ENCODE data around the gene CHCHD3. TPM values are rescaled to one million over a fixed set of nuclear protein-coding genes. Genes with fewer than 3 reads are reported as not detected.

The CHCHD3 gene
- total and polyA plus RNA-seq, 2 of the 4 experiments (the other 2 are of a cell fraction): 56.9 to 141 TPM

GRCh38 chr7:132895231-132895630 is 186.7 kb downstream of the CHCHD3 start:
- no peak overlapping the region for H2BK20ac ChIP-seq (ENCODE audit: low read depth, low read length)
- H3K18ac ChIP-seq (ENCODE audit: low read depth, low read length): no peak overlapping the region
- no peak for TF ChIP-seq NFE2L2 (IDR thresholded peaks at IDR 0.05; ENCODE audit: low read depth, low read length)
- peak; percentile 76 for TF ChIP-seq CEBPB (IDR thresholded peaks at IDR 0.05; ENCODE audit: low read depth, low read length)
- in situ Hi-C loops (cut with MboI; ENCODE audit: low sequenced_read_pairs) (no loop called here), intact Hi-C loops (cut with micrococcal nuclease) (no loop called here), dilution Hi-C loops (cut with HindIII; ENCODE audit: low sequenced_read_pairs, unreplicated experiment) (no loop called here)
- H2BK15ac ChIP-seq (ENCODE audit: low read depth, low read length): no peak overlapping the region
- WGBS, 2 experiments (ENCODE audit: extremely low coverage in 2 of 2, insufficient read length in 1 of 2): no CpG with 5 or more reads among the region's 6 CpGs
- no peak overlapping the region for H4K8ac ChIP-seq (ENCODE audit: low read depth in 2 of 2, low read length in 2 of 2)
- no peak overlapping the region for H4K91ac ChIP-seq (ENCODE audit: insufficient read depth, low read depth, low read length)
- no peak overlapping the region for H2BK120ac ChIP-seq (ENCODE audit: low read depth, low read length)
- no peaks in the 10 kb centered on the region for H3K27me3 ChIP-seq (ENCODE audit: control insufficient read depth, insufficient read depth, low read length)
- POLR2A ChIA-PET (ENCODE audit: unreplicated experiment): no interaction called here
- no peak overlapping the region for H2AFZ ChIP-seq (replicated peaks; ENCODE audit: low read length, poor library complexity)
- no peak overlapping the region for H3K27ac ChIP-seq (ENCODE audit: insufficient read depth, low read length)
- no peaks in the 10 kb centered on the region for H4K20me1 ChIP-seq (ENCODE audit: insufficient read depth, low read length)
- H3K36me3 ChIP-seq (ENCODE audit: control insufficient read depth, insufficient read depth, low read length): no peaks in the 10 kb centered on the region
- H3K4me2 ChIP-seq (ENCODE audit: low read depth, low read length): no peak overlapping the region
- H2AK9ac ChIP-seq (replicated peaks; ENCODE audit: low read depth, low read length, poor library complexity): no peak overlapping the region
- H3K23ac ChIP-seq (ENCODE audit: low read depth, low read length): no peak overlapping the region
- H2BK5ac ChIP-seq (ENCODE audit: low read depth, low read length, poor library complexity, severe bottlenecking): no peak overlapping the region
- no TSS peak for BruUV-seq (replicated peaks)
- H3K4me1 ChIP-seq (ENCODE audit: control insufficient read depth, insufficient read depth, low read length): peaks cover under 1% of the 10 kb centered on the region; the same call in 1 of the 2 replicates
- H3K4me3 ChIP-seq (ENCODE audit: insufficient read depth, low read depth, low read length): no peak overlapping the region
- no peak overlapping the region for H3K14ac ChIP-seq (replicated peaks; ENCODE audit: low read depth, low read length)
- DNase-seq (no peak), ATAC-seq (ENCODE audit: low read depth) (no peak)
- CTCF ChIA-PET: no interaction called here
- no peak overlapping the region for H3K9ac ChIP-seq (ENCODE audit: low read depth, low read length)
- H3K9me1 ChIP-seq (ENCODE audit: insufficient read depth, low read length): no peaks in the 10 kb centered on the region
- no peaks in the 10 kb centered on the region for H3K9me3 ChIP-seq (ENCODE audit: control insufficient read depth, insufficient read depth, low read length)
- H3K4ac ChIP-seq (ENCODE audit: low read depth, low read length): no peak overlapping the region
- no peak overlapping the region for H4K5ac ChIP-seq (ENCODE audit: low read depth, low read length)
- H3K79me1 ChIP-seq (ENCODE audit: low read depth in 1 of 2, low read length in 2 of 2): no peaks in the 10 kb centered on the region
- H3K56ac ChIP-seq (ENCODE audit: extremely low read depth, insufficient read depth, low read length): no peak overlapping the region
- H2AK5ac ChIP-seq (ENCODE audit: low read depth, low read length): no peak overlapping the region
